PC-9 (cell line): ENCODE measurements around the gene TMEM9. TPM values are rescaled to one million over a fixed set of nuclear protein-coding genes. Genes with fewer than 3 reads are reported as not detected.

Experiments used
- BruUV-seq: library from RNA; stranded (reverse); fragments of 400-500 nt; replicated peaks from 2 replicates; lab custom pipeline; 2021; lab: Mats Ljungman, UMichigan
- CTCF ChIA-PET: fragments of 300-600 bp; sonication (Branson Sonifier 250); formaldehyde crosslinking; loops from one replicate; lab custom pipeline; 2022; ENCODE audit warnings: antibody characterized with exemption; lab: Charles Lee
- POLR2A ChIA-PET: fragments of 300-600 bp; sonication (Branson Sonifier 250); formaldehyde crosslinking; loops from one replicate; lab custom pipeline; 2022; ENCODE audit warnings: antibody characterized with exemption; ENCODE audit not compliant: unreplicated experiment; lab: Charles Lee
- DNase-seq, 2 experiments: peaks; one replicate each; pipeline versions ENCODE4 v3.0.0 to v3.0.0-alpha.2; 2015 to 2022; ENCODE audit warnings: mixed read lengths in 1 of 2
- H2AFZ ChIP-seq: fragments of 200-600 bp; sonication (generic); 2 replicates; pipeline ENCODE4 v1.8.1; 2017; ENCODE audit warnings: antibody characterized with exemption
- H3F3A ChIP-seq: fragments of 200-600 bp; sonication (generic); 2 replicates; pipeline ENCODE4 v1.8.1; 2017; ENCODE audit warnings: antibody characterized with exemption, mild to moderate bottlenecking, low read depth; ENCODE audit not compliant: insufficient read depth
- H3K27ac ChIP-seq: fragments of 200-600 bp; sonication (generic); 2 replicates; pipeline ENCODE4 v1.6.1; 2016; ENCODE audit warnings: mixed run types
- H3K27me3 ChIP-seq: fragments of 200-600 bp; sonication (generic); 2 replicates; pipeline ENCODE4 v1.6.1; 2016; ENCODE audit warnings: low read depth, mixed run types; ENCODE audit not compliant: insufficient read depth
- H3K36me3 ChIP-seq: fragments of 200-600 bp; sonication (generic); 2 replicates; pipeline ENCODE4 v1.6.1; 2016; ENCODE audit warnings: low read depth, mixed run types
- H3K4me1 ChIP-seq: fragments of 200-600 bp; sonication (generic); replicated peaks from 2 replicates; pipeline ENCODE4 v1.6.1; 2016; ENCODE audit warnings: mixed run types; ENCODE audit not compliant: insufficient read depth
- H3K4me2 ChIP-seq: fragments of 200-600 bp; sonication (generic); 2 replicates; pipeline ENCODE4 v1.6.1; 2017; ENCODE audit warnings: mixed run types
- H3K4me3 ChIP-seq: fragments of 200-600 bp; sonication (generic); 2 replicates; pipeline ENCODE4 v1.6.1; 2016; ENCODE audit warnings: mixed run types
- H3K79me2 ChIP-seq: fragments of 200-600 bp; sonication (generic); 2 replicates; pipeline ENCODE4 v1.6.1; 2017; ENCODE audit warnings: low read depth, mixed run types
- H3K9me2 ChIP-seq: fragments of 200-600 bp; sonication (generic); 2 replicates; pipeline ENCODE4 v1.8.1; 2017; ENCODE audit warnings: mild to moderate bottlenecking; ENCODE audit not compliant: insufficient read depth
- H3K9me3 ChIP-seq: fragments of 200-600 bp; sonication (generic); 2 replicates; pipeline ENCODE4 v1.8.1; 2016; ENCODE audit warnings: low read depth; ENCODE audit not compliant: insufficient read depth
- H4K20me1 ChIP-seq: fragments of 200-600 bp; sonication (generic); 2 replicates; pipeline ENCODE4 v1.8.1; 2017; ENCODE audit not compliant: insufficient read depth
- EZH2 ChIP-seq: fragments of 200-600 bp; sonication (generic); IDR thresholded peaks from 2 replicates; pipeline ENCODE4 v1.8.0; 2017; ENCODE audit warnings: antibody characterized with exemption, low read depth
- intact Hi-C: fragments of 100-400 bp; cut with micrococcal nuclease; formaldehyde crosslinking; loops from one replicate; pipeline ENCODE4 v1.10.0; 2022; ENCODE audit not compliant: unreplicated experiment
- total RNA-seq: library from RNA; stranded (reverse); gene quantifications from 2 replicates; pipeline ENCODE4 v1.2.3, GENCODE V29; 2021
- TF ChIP-seq, protein P1 (sequence below): fragments of 200-600 bp; sonication (generic); conservative IDR thresholded peaks from 2 replicates; pipeline ENCODE4 v1.6.1; 2017; ENCODE audit warnings: mixed run types, antibody characterized with exemption, mild to moderate bottlenecking, moderate library complexity

TMEM9 gene
- total RNA-seq, 1 experiment from 2014 or later, result 94.3 TPM

DNA sequence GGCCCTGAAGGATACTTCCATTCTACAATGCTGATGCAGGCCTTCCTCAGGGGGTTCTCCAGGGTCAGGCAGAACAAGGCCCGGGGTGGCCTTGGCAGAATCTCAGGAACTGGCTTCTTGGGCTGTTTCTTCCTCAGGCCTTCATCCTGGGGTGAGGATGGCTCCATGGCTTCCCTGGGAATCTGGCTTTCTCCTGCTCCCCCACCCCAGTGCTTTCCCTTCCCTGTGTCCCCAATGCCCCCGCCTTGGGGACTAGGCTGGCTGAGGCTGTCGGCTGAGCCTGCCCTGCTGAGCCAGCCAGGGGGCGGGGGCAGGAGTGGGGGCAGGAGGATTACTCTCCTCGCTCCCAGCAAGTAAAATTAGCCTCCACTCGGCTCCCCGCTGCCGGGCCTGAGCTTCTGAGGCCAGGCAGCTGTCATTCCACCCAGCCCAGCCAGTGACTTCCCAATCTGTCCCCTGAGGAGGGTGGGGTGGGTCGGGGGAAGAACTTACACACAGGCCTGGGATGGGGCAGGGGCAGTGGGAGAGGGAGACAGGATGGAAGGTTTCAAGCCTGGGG is 42.0 kb downstream of the TMEM9 start, which contains the start of gene CACNA1S:
CACNA1S (minus strand) TSS at position 254 of the 559 bp plus-strand sequence; CDS start at position 167, 87 bp downstream.
- Histone ChIP-seq H2AFZ (no peak within 1 kb of the TSS), H3K27me3 (peaks cover 3% of the 10 kb centered on the region; the same call in 1 of the 2 replicates), H3K9me3 (no peaks in the 10 kb centered on the region), H3K27ac (no peak within 1 kb of the TSS), H3K79me2 (no peaks in the 10 kb centered on the region), H3K4me2 (no peak within 1 kb of the TSS), H3K4me3 (no peak within 1 kb of the TSS), H3K9me2 (no peaks in the 10 kb centered on the region), H4K20me1 (no peaks in the 10 kb centered on the region), H3K36me3 (no peaks in the 10 kb centered on the region), H3K4me1 (no peaks in the 10 kb centered on the region; the same call in 1 of the 2 replicates), H3F3A (no peaks in the 10 kb centered on the region)
- intact Hi-C loops, result loop anchor here (5.0 to 10.0 kb wide), 2 partner anchors 70 to 557 kb away; no protein-coding TSS in a partner anchor
- TF ChIP-seq EZH2, result no peak
- TF ChIP-seq, protein P1, sequence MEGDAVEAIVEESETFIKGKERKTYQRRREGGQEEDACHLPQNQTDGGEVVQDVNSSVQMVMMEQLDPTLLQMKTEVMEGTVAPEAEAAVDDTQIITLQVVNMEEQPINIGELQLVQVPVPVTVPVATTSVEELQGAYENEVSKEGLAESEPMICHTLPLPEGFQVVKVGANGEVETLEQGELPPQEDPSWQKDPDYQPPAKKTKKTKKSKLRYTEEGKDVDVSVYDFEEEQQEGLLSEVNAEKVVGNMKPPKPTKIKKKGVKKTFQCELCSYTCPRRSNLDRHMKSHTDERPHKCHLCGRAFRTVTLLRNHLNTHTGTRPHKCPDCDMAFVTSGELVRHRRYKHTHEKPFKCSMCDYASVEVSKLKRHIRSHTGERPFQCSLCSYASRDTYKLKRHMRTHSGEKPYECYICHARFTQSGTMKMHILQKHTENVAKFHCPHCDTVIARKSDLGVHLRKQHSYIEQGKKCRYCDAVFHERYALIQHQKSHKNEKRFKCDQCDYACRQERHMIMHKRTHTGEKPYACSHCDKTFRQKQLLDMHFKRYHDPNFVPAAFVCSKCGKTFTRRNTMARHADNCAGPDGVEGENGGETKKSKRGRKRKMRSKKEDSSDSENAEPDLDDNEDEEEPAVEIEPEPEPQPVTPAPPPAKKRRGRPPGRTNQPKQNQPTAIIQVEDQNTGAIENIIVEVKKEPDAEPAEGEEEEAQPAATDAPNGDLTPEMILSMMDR, result no peak
- BruUV-seq, result no TSS peak
- CTCF ChIA-PET, result interaction anchor here (0.6 to 0.7 kb wide), 2 partner anchors 28 to 323 kb away, joined by 3 to 16 read pairs; no protein-coding TSS in a partner anchor
- POLR2A ChIA-PET, result no interaction called here
- DNase-seq, result no peak

DNA sequence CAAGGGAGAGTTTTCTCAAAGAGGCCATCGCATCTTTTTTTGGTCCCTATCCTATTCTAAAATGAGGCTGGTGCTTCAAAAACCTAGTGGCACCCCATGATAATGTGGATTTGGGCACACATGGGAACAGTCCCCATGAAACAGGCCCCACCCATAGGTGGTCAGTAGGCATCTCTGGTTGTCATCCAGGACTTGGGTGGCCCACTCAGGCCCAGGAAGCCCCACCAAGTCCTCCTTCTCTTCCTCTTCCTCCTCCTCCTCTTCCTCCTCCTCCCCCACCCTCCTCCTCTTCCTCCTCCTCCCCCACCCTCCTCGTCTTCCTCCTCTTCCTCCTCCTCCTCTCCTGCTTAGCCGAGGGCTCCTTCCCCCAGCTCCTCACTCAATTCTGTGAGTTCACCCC is 42.6 kb downstream of the TMEM9 start:
- no peak for TF ChIP-seq EZH2
- TF ChIP-seq, protein P1, result no peak
- H3K9me2 ChIP-seq, result no peaks in the 10 kb centered on the region
- no peaks in the 10 kb centered on the region for H4K20me1 ChIP-seq
- CTCF ChIA-PET, result interaction anchor here (0.6 to 0.7 kb wide), 2 partner anchors 28 to 324 kb away, joined by 3 to 16 read pairs; no protein-coding TSS in a partner anchor
- H3K27ac ChIP-seq, result no peak overlapping the region
- H3K27me3 ChIP-seq, result peaks cover 7% of the 10 kb centered on the region
- BruUV-seq, result no TSS peak
- POLR2A ChIA-PET, result no interaction called here
- H3F3A ChIP-seq, result no peaks in the 10 kb centered on the region
- intact Hi-C loops, result loop anchor here (5.0 to 10.0 kb wide), 2 partner anchors 69 to 557 kb away; no protein-coding TSS in a partner anchor
- no peaks in the 10 kb centered on the region for H3K36me3 ChIP-seq
- no peak for DNase-seq
- H3K79me2 ChIP-seq, result no peaks in the 10 kb centered on the region
- H3K4me2 ChIP-seq, result no peak overlapping the region
- H2AFZ ChIP-seq, result no peak overlapping the region
- no peak overlapping the region for H3K4me3 ChIP-seq
- no peaks in the 10 kb centered on the region; the same call in 1 of the 2 replicates for H3K4me1 ChIP-seq
- no peaks in the 10 kb centered on the region for H3K9me3 ChIP-seq

DNA sequence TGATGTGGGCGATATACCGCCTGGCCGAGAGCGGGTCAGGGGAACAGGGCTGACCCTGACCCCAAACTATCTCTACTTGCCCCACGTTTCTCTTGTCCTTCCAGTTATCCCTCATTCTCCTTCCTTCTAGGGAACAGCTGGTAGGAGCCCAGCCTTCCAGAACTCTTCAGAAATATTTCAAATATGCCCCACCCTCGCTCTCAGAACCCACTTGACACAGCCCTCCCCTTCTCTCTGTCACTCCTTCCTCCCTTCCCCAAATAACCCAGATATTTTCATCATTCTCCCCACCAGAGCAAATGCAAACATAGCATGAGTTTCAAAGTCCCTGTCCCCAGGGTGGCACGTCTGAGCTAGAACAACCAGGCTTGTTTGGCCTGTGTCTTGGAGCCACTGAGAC is 43.1 kb downstream of the TMEM9 start:
- H3K36me3 ChIP-seq, result no peaks in the 10 kb centered on the region
- H3K9me2 ChIP-seq, result no peaks in the 10 kb centered on the region
- H3K9me3 ChIP-seq, result no peaks in the 10 kb centered on the region
- H3K27me3 ChIP-seq, result peaks cover 7% of the 10 kb centered on the region
- DNase-seq, result no peak
- BruUV-seq, result no TSS peak
- H3K4me3 ChIP-seq, result no peak overlapping the region
- ChIA-PET CTCF (interaction anchor here (0.7 kb wide), 1 partner anchor 324 kb away, joined by 3 read pairs; no protein-coding TSS in a partner anchor), POLR2A (no interaction called here)
- H3K4me2 ChIP-seq, result no peak overlapping the region
- H2AFZ ChIP-seq, result no peak overlapping the region
- H3K27ac ChIP-seq, result no peak overlapping the region
- no peaks in the 10 kb centered on the region for H3K79me2 ChIP-seq
- H3K4me1 ChIP-seq, result no peaks in the 10 kb centered on the region; the same call in 1 of the 2 replicates
- no peak for TF ChIP-seq EZH2
- TF ChIP-seq, protein P1, result no peak
- intact Hi-C loops, result loop anchor here (5.0 to 10.0 kb wide), 2 partner anchors 69 to 556 kb away; no protein-coding TSS in a partner anchor
- no peaks in the 10 kb centered on the region for H3F3A ChIP-seq
- H4K20me1 ChIP-seq, result no peaks in the 10 kb centered on the region
